Heart left ventricle (tissue), 16 donors: ENCODE results near the gene ANP32E. TPM values are rescaled to one million over a fixed set of nuclear protein-coding genes. Genes with fewer than 3 reads are reported as not detected.

ENCODE experiments used
- ATAC-seq, 4 donors: fragments of 200-7000 bp; cut with Tn5 transposase; one replicate each; pipeline ENCODE4 v1.9.1; 2020 to 2022; ENCODE audit warnings: moderate library complexity in 4 of 4, mild to moderate bottlenecking in 3 of 4, moderate number of reproducible peaks in 1 of 4
- DNase-seq, 5 donors: peaks; one replicate each; pipeline ENCODE4 v3.0.0-alpha.2; 2020
- H3K27ac ChIP-seq, 12 donors: fragments of 200-600 bp; sonication (generic) in 4 of 12; one replicate each; pipeline versions ENCODE4 v1.5.0 to v1.8.0; 2016 to 2022; ENCODE audit warnings: mild to moderate bottlenecking in 2 of 12
- H3K27me3 ChIP-seq, 9 donors: fragments of 200-600 bp; sonication (generic) in 2 of 9; one replicate each; pipeline versions ENCODE4 v1.5.1 to v1.8.0; 2016 to 2022; ENCODE audit warnings: mild to moderate bottlenecking in 3 of 9
- H3K36me3 ChIP-seq, 9 donors: fragments of 200-600 bp; sonication (generic) in 2 of 9; one replicate each; pipeline versions ENCODE4 v1.5.0 to v1.8.0; 2018 to 2022; ENCODE audit warnings: mild to moderate bottlenecking in 2 of 9
- H3K4me1 ChIP-seq, 12 donors: fragments of 200-600 bp; sonication (generic) in 4 of 12; one replicate each; pipeline versions ENCODE4 v1.5.0 to v1.8.0; 2016 to 2022; ENCODE audit warnings: mild to moderate bottlenecking in 3 of 12
- H3K4me3 ChIP-seq, 12 donors: fragments of 200-600 bp; sonication (generic) in 4 of 12; one replicate each; pipeline versions ENCODE4 v1.5.0 to v1.8.0; 2017 to 2022; ENCODE audit warnings: mild to moderate bottlenecking in 9 of 12, moderate library complexity in 4 of 12
- H3K9me3 ChIP-seq, 12 donors: fragments of 200-600 bp; sonication (generic) in 4 of 12; one replicate each; pipeline versions ENCODE4 v1.5.0 to v1.8.0; 2016 to 2022; ENCODE audit warnings: mild to moderate bottlenecking in 1 of 12
- POLR2A ChIP-seq, 2 donors: fragments of 450-650 bp; IDR thresholded peaks; one replicate each; pipeline ENCODE4 v1.6.1; 2017; ENCODE audit warnings: antibody characterized with exemption in 2 of 2, mild to moderate bottlenecking in 2 of 2, moderate library complexity in 2 of 2
- WGBS, 4 donors: extraction: QIAGEN DNeasy Blood & Tissue Kit in 2 of 4; methylation state at CpG; one replicate each; pipeline versions ENCODE4 v1.1.5 to v1.1.7; 2013 to 2018; 5-methylcytosine and 5-hydroxymethylcytosine counted together
- intact Hi-C, 10 donors: fragments of 100-400 bp; cut with DNase I; formaldehyde crosslinking; loops; one replicate each; pipeline versions ENCODE4 v1.11.1 to v1.14.2; 2022
- long read RNA-seq, 3 donors: library from polyadenylated mRNA; unstranded; transcript quantifications; one replicate each; pipeline ENCODE4 v2.0.0, GENCODE V29; 2020 to 2021
- polyA plus RNA-seq, 2 donors: library from polyadenylated mRNA; stranded (reverse); fragments of 200-250 nt; gene quantifications; one replicate each; pipeline ENCODE4 v1.2.3, GENCODE V29; 2013
- total RNA-seq, 9 donors: library from RNA; depleted of rRNA in 2 of 9; stranded (reverse); fragments of >200 nt in 2 of 9; fragmentation: NEBNext Ultra II Directional in 3 of 9; extraction: Animal tissue kit (Norgen Biotek cat#: 25700) in 3 of 9; gene quantifications; one replicate each; pipeline versions ENCODE4 v1.1.0 to v1.2.4, GENCODE V29; 2016 to 2023
- TF ChIP-seq, protein P1 (sequence below), 12 donors: fragments of 200-600 bp; sonication (generic) in 4 of 12; IDR thresholded peaks; one replicate each; pipeline versions ENCODE4 v1.5.0 to v1.8.0; 2018 to 2022; ENCODE audit warnings: antibody characterized with exemption in 12 of 12, mild to moderate bottlenecking in 5 of 12
- donor health status: ischemic (EF 13 %, LVEDD 7.1; RV severe dilation, severe dysfunction).
- donor health status: healthy with polysubstance abuse.
- donor health status: DM: no; HTN: yes; CAD: no.
- donor health status: DM: no; HTN: no; CAD: no.
- donor health status: ischemic (EF 25% LVEDD 6.9; RV normal size, moderate dysfunction).
- donor health status: ischemic (EF 25% LVEDD 5.7; RV mildly dilated, moderate dysfunction).
- donor health status: healthy.
- donor health status: DM: yes; HTN: yes; CAD: no.
- donor health status: ischemic (EF 35%, LVEDD 5.7; RV mildly dilated, moderate dysfunction).
- donor health status: nonischemic (EF 11% LVEDD 7.7; RV severe dilation, severe dysfunction).
- donor health status: DM: yes; HTN: yes; CAD: no.
- donor health status: PGD.
- donor health status: ischemic (EF 29% LVEDD 5.4; RV normal size, mild dysfunction).
- donor health status: nonischemic (EF 23%, LVEDD 6.1; RV moderate dilation, normal function).

Gene ANP32E
- total RNA-seq (10 to 100 TPM; 12.6 to 59.9 (median 33.6) TPM), polyA plus RNA-seq (10 to 100 TPM; 25.3 to 43.6 TPM)
- long read RNA-seq, donor 1, transcript ANP32E-208 (7 exons, 3,451 nt): major isoform, 36 of 54 reads
- long read RNA-seq, donor 1, partial matches to known transcripts: 10 of 54 reads
- long read RNA-seq, donor 1, other reads (novel, unspliced or antisense): 6 of 54 reads
- long read RNA-seq, donor 2, transcript ANP32E-208 (7 exons, 3,451 nt): major isoform, 54 of 91 reads
- long read RNA-seq, donor 2, partial matches to known transcripts: 9 of 91 reads
- long read RNA-seq, donor 2, other reads (novel, unspliced or antisense): 26 of 91 reads
- long read RNA-seq, donor 3, transcript ANP32E-208 (7 exons, 3,451 nt): major isoform, 20 of 30 reads
- long read RNA-seq, donor 3, partial matches to known transcripts: 5 of 30 reads
- long read RNA-seq, donor 3, other reads (novel, unspliced or antisense): 4 of 30 reads

DNA sequence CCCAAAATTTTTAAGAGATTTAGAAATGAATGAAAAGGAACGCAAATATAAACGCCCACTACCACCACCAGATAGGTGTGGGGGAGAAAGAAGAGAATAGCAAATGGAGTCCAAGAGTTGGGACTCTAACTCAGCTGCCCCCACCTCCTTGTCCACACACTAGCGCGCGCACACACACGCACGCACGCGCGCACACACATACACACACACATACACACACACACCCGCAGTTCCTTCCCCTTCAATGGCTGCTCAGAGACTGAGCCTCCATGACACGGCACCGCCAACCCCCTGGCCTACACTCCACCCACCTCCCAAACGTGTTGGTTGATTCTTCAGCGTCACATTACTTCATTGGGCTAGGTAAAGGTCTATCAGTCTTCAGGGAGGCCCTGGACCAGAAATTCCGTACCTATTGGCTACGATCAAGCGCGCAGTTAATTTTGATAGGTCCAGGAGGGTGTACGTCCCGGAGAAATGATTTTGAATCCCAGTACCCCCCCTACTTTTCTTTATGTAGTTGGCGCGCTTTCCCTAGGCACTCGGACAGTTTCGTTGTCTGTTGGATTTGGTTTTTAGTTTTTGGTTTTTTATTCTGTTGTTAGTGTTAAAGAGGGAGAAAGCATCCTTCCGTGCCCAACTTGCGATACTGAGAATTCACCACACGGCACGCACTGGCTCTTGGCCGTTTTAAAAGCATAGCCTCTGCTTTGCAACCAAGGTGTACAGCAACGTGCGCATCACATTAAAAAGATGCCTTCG, at the start of gene ANP32E:
ANP32E (minus strand) TSS at position 261 of the 762 bp plus-strand sequence. CDS start 326 bp downstream, outside the sequence.
- ATAC-seq: peak; percentile 96 to 99 (median 98)
- H3K4me1 ChIP-seq: peaks cover 0 to 18% (median 11%) of the 10 kb centered on the region in 12 donors
- WGBS, 4 donors: 0 to 1% (median 1%) methylated on average over 33 of the region's 33 CpGs
- DNase-seq: peak; percentile 94 to 97 (median 96)
- H3K9me3 ChIP-seq: no peaks in the 10 kb centered on the region
- H3K36me3 ChIP-seq: peaks cover 0 to 6% (median under 1%) of the 10 kb centered on the region in 9 donors
- H3K27ac ChIP-seq: peak within 1 kb of the TSS; percentile 83 to 100 (median 98)
- peak within 1 kb of the TSS; percentile 78 to 99 (median 96) for H3K4me3 ChIP-seq
- intact Hi-C loops: loop anchor here in 1 of 10 donors (5.0 kb wide), 1 partner anchor 91 kb away; no protein-coding TSS in a partner anchor
- no peaks in the 10 kb centered on the region for H3K27me3 ChIP-seq
- TF ChIP-seq POLR2A (IDR thresholded peaks at IDR 0.05): peak in 1 of 2 donors; percentile 80
- TF ChIP-seq, protein P1, sequence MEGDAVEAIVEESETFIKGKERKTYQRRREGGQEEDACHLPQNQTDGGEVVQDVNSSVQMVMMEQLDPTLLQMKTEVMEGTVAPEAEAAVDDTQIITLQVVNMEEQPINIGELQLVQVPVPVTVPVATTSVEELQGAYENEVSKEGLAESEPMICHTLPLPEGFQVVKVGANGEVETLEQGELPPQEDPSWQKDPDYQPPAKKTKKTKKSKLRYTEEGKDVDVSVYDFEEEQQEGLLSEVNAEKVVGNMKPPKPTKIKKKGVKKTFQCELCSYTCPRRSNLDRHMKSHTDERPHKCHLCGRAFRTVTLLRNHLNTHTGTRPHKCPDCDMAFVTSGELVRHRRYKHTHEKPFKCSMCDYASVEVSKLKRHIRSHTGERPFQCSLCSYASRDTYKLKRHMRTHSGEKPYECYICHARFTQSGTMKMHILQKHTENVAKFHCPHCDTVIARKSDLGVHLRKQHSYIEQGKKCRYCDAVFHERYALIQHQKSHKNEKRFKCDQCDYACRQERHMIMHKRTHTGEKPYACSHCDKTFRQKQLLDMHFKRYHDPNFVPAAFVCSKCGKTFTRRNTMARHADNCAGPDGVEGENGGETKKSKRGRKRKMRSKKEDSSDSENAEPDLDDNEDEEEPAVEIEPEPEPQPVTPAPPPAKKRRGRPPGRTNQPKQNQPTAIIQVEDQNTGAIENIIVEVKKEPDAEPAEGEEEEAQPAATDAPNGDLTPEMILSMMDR (IDR thresholded peaks at IDR 0.05): peak in 4 of 12 donors; percentile 5 to 33 (median 12)

DNA sequence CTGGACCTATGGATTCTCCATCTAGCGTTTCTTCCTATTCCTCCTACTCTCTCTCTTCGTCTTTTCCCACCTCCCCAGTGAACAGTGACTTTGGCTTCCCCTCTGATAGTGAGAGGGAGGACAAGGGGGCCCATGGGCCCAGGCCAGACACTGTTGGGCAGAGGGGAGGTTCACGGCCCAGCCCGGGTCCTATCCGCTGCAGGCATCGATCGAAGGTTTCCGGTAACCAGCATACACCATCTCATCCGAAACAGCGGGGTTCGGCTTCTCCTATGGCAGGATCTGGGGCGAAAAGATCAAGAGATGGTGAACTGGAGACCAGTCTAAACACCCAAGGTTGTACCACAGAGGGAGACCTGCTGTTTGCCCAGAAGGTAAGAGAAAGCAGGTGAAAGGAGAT, 47.3 kb upstream of the ANP32E start:
- TF ChIP-seq POLR2A (IDR thresholded peaks at IDR 0.05): no peak
- TF ChIP-seq, protein P1 (IDR thresholded peaks at IDR 0.05): no peak
- peaks cover 0 to 34% (median 21%) of the 10 kb centered on the region in 12 donors for H3K4me1 ChIP-seq
- peak overlapping the region in 9 of 12 donors; percentile 61 to 98 (median 93) for H3K27ac ChIP-seq
- no peaks in the 10 kb centered on the region for H3K27me3 ChIP-seq
- H3K9me3 ChIP-seq: no peaks in the 10 kb centered on the region
- intact Hi-C loops: loop anchor here in 1 of 10 donors (5.0 kb wide), 1 partner anchor 79 kb away; the partner anchor contains the start of gene RPRD2
- peaks cover 0 to 50% (median 21%) of the 10 kb centered on the region in 9 donors for H3K36me3 ChIP-seq
- no peak for ATAC-seq
- 78 to 86% (median 82%) methylated on average over 12 of the region's 12 CpGs for WGBS, 4 donors
- no peak for DNase-seq
- peak overlapping the region in 9 of 12 donors; percentile 58 to 98 (median 67) for H3K4me3 ChIP-seq

DNA sequence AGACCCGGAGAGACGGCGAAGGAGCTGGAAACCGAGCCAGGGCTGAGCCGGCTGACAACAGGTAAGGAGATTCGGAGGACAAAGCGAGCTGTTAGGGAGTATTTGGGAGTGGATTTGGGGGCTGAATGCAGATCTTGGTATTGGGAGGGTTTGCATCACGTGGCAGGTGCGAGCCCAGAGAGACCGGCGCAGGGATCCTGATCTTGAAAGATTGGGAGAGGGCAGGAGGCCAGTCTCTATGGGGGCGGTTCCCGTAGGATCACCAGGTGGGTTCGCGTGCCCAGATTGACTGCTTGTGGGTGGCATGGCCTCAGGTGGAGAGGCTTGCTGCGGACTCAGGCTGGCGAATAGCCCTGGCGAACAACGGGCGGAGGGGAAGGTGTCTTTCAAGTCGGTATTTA, 46.6 kb upstream of the ANP32E start:
- H3K27ac ChIP-seq: peak overlapping the region; percentile 15 to 98 (median 90)
- no peak for TF ChIP-seq POLR2A (IDR thresholded peaks at IDR 0.05)
- TF ChIP-seq, protein P1 (IDR thresholded peaks at IDR 0.05): no peak
- intact Hi-C loops: loop anchor here in 2 of 10 donors (1.0 to 5.0 kb wide), 3 partner anchors 27 to 80 kb away; partner anchors contain the start of genes PRPF3 (in 1 of the 2) and RPRD2 (in 1 of the 2)
- peaks cover 0 to 34% (median 21%) of the 10 kb centered on the region in 12 donors for H3K4me1 ChIP-seq
- H3K27me3 ChIP-seq: no peaks in the 10 kb centered on the region
- H3K36me3 ChIP-seq: peaks cover 0 to 52% (median 21%) of the 10 kb centered on the region in 9 donors
- peak; percentile 0 to 31 (median 18) for ATAC-seq
- 2 to 7% (median 6%) methylated on average over 21 of the region's 21 CpGs for WGBS, 4 donors
- peak in 1 of 5 donors; percentile 60 for DNase-seq
- H3K4me3 ChIP-seq: peak overlapping the region; percentile 44 to 98 (median 63)
- no peaks in the 10 kb centered on the region for H3K9me3 ChIP-seq
